Astrocyte (in vitro differentiated cells and primary cell): ENCODE measurements around the gene LITAF.

Source experiments
- EZH2 ChIP-seq: IDR thresholded peaks from 2 replicates; pipeline ENCODE4 v1.6.1; 2012; ENCODE audit warnings: mild to moderate bottlenecking, low read length, inconsistent platforms; ENCODE audit not compliant: insufficient read depth
- TF ChIP-seq, protein P1 (sequence below): IDR thresholded peaks from 2 replicates; pipeline ENCODE4 v1.5.1; 2011; ENCODE audit warnings: low read depth, mild to moderate bottlenecking, inconsistent platforms, low read length, moderate library complexity; ENCODE audit not compliant: insufficient read depth

DNA sequence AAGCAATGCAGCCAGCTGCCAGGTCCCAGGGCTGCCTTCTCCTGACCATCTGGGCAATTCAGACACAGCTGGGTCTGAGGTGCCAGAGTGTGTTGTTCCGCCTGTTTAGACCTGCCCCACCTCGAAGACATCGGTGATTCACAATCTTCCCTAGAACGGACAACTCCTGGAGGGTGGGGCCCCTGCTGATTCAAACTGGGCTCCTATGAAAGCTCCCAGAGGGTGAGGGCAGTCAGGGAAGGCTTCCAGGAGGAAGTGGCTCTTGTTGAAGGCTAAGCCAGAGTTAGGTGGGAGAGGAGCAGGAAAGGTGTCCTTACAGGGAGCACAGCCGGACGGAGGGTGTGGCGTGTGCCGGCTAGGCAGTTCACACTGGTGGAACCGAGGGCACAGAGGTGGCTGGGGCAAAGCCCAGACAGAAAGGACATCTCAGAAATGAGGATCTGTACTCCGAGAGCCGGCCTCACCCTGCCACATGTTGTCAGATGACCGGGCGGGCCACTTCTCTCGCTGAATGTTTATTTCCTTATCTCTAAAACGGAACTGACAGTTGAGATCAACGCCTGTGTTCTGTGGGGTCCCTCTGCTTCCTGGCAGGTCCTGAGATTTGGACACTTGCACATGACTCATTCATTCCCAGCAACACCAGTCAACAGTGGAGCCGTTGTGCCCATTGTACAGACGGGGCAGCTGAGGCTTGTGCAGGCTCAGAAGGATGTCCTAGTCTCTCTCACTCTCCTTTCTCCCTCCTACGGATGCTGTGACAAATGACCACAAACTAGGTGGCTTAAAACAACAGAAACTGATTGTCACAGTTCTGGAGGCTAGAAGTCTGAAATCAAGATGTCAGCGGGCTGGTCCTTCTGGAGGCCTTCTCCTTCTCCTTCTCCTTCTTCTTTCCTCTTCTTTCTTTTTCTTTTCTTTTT, 26.9 kb upstream of the LITAF start:
- TF ChIP-seq, protein P1, sequence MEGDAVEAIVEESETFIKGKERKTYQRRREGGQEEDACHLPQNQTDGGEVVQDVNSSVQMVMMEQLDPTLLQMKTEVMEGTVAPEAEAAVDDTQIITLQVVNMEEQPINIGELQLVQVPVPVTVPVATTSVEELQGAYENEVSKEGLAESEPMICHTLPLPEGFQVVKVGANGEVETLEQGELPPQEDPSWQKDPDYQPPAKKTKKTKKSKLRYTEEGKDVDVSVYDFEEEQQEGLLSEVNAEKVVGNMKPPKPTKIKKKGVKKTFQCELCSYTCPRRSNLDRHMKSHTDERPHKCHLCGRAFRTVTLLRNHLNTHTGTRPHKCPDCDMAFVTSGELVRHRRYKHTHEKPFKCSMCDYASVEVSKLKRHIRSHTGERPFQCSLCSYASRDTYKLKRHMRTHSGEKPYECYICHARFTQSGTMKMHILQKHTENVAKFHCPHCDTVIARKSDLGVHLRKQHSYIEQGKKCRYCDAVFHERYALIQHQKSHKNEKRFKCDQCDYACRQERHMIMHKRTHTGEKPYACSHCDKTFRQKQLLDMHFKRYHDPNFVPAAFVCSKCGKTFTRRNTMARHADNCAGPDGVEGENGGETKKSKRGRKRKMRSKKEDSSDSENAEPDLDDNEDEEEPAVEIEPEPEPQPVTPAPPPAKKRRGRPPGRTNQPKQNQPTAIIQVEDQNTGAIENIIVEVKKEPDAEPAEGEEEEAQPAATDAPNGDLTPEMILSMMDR = no peak
- no peak for TF ChIP-seq EZH2
